ENCODE data around the gene SRXN1.

SRXN1 gene

GRCh38 chr20:669573-669972 lies 16.6 kb upstream of the SRXN1 start:
- FAIRE-seq (no peak), DNase-seq (ENCODE audit: insufficient read length, low spot score) (no peak)
- TF ChIP-seq, protein P1, sequence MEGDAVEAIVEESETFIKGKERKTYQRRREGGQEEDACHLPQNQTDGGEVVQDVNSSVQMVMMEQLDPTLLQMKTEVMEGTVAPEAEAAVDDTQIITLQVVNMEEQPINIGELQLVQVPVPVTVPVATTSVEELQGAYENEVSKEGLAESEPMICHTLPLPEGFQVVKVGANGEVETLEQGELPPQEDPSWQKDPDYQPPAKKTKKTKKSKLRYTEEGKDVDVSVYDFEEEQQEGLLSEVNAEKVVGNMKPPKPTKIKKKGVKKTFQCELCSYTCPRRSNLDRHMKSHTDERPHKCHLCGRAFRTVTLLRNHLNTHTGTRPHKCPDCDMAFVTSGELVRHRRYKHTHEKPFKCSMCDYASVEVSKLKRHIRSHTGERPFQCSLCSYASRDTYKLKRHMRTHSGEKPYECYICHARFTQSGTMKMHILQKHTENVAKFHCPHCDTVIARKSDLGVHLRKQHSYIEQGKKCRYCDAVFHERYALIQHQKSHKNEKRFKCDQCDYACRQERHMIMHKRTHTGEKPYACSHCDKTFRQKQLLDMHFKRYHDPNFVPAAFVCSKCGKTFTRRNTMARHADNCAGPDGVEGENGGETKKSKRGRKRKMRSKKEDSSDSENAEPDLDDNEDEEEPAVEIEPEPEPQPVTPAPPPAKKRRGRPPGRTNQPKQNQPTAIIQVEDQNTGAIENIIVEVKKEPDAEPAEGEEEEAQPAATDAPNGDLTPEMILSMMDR (IDR thresholded peaks at IDR 0.05; ENCODE audit: insufficient read depth, missing control alignments): no peak

GRCh38 chr20:668638-669037 lies 15.6 kb upstream of the SRXN1 start:
- no peak for FAIRE-seq
- TF ChIP-seq, protein P1 (IDR thresholded peaks at IDR 0.05; ENCODE audit: insufficient read depth, missing control alignments): no peak
- no peak for DNase-seq (ENCODE audit: insufficient read length, low spot score)

DNA sequence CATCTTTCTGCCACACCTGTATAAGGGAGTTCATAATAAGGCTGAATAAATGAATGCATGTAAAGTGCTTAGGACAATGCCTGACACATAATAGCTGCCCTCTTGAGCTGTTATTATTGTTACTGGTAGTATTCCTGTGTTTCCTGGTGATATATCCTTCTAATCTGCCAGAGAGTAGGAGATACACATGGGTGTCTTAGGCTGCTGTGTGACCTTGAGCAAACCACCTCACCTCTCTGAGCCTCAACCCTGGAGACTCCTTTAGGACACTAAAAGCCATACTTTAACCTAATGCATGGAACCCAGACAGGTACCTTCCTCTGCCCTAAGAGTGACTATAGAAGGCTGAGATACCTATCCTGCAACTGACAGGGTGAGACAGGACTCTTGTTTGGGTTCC lies 15.1 kb upstream of the SRXN1 start:
- DNase-seq (ENCODE audit: insufficient read length, low spot score) (no peak), FAIRE-seq (no peak)
- TF ChIP-seq, protein P1 (IDR thresholded peaks at IDR 0.05; ENCODE audit: insufficient read depth, missing control alignments): no peak

GRCh38 chr20:667351-668034 lies 14.5 kb upstream of the SRXN1 start:
- no peak for FAIRE-seq

GRCh38 chr20:666877-667276 lies 13.9 kb upstream of the SRXN1 start:
- TF ChIP-seq, protein P1 (IDR thresholded peaks at IDR 0.05; ENCODE audit: insufficient read depth, missing control alignments): no peak
- DNase-seq (ENCODE audit: insufficient read length, low spot score): no peak
- no peak for FAIRE-seq

More at GRCh38 chr20:667351-668034, 14.5 kb upstream of the SRXN1 start:
- TF ChIP-seq, protein P1 (IDR thresholded peaks at IDR 0.05; ENCODE audit: insufficient read depth, missing control alignments): peak; percentile 83
- no peak for DNase-seq (ENCODE audit: insufficient read length, low spot score)

DNA sequence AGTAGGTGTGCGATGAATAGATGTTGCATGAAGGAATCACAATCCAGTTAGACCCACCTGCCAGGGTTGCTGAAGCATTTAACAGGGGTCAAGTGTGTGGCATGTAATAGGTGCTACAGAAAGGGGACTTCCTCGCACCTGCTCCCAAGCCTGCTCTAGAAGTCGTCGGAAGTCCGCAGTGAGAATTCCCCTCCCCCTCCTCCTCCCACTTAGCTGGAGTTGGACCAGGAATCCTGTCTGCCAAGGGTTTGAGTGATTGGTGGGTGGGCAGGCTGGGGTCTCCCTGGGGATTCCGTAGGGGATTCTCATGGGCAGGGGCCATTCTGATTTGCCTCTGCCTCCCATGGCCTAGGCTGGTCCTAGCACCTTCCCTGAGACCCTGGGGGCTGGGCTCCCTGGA lies 12.3 kb upstream of the SRXN1 start:
- FAIRE-seq (no peak), DNase-seq (ENCODE audit: insufficient read length, low spot score) (no peak)
- TF ChIP-seq, protein P1 (IDR thresholded peaks at IDR 0.05; ENCODE audit: insufficient read depth, missing control alignments): no peak

GRCh38 chr20:664576-664975 lies 11.6 kb upstream of the SRXN1 start:
- no peak for DNase-seq (ENCODE audit: insufficient read length, low spot score)
- TF ChIP-seq, protein P1 (IDR thresholded peaks at IDR 0.05; ENCODE audit: insufficient read depth, missing control alignments): no peak
- no peak for FAIRE-seq

Data from D721Med (cell line).